DMS114 treated with DMSO at 0.1 percent for 48 hours (cell line): ENCODE measurements around the gene LIN9.

Experiments
- DNase-seq: peaks from one replicate; lab custom pipeline; 2025; ENCODE audit not compliant: unreplicated experiment; lab: John Stamatoyannopoulos, UW

Gene LIN9

DNA sequence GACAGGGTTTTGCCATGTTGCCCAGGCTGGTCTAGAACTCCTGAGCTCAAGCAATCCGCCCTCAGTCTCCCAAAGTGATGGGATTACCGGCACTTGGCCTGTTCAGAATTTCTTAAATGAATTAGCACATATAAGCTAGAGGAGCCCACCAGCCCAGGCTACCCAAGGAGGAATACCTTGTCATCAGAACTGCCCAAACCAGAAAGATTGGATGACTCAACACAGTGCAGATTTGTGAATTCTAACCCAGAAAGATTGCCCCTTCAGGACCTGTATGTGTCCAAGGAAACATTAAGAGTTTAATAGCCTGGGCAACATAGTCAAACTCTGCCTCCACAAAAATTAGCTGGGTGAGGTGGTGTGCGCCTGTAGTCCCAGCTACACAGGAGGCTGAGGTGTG is 14.0 kb upstream of the LIN9 start:
- DNase-seq, result no peak

DNA sequence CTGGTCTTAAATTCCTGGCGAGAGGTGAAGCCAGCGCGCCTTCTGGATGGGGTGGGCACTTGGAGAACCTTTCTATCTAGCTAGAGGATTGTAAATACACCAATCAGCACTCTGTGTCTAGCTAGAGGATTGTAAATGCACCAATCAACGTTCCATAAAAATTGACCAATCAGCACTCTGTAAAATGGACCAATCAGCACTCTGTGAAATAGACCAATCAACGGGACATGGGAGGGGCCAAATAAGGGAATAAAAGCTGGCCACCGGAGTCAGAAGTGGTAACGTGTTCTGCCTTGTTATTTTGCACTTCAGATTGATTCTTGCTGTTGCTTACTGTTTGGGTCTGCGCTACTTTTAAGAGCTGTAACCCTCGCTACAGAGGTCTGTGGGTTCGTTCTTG is 12.0 kb upstream of the LIN9 start:
- no peak for DNase-seq

- no peak for DNase-seq
These were observed 9.5 kb upstream of the LIN9 start for GRCh38 chr1:226318471-226318870.

DNA sequence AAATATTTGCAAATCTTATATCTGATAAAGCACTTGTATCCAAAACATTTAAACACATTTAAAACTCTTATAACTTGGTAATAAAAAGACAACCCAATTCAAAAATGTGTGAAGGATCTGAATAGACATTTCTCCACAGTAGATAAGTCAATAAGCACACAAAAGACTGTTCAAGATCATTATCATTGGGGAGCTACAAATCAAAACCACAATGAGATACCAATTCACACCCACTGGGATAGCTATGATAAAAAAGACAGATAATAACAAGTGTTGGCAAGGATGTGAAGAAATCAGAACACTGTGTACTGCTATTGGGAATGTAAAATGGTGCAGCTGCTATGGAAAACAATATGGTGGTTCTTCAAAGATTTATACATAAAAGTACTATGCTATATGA is 5.1 kb upstream of the LIN9 start:
- no peak for DNase-seq

DNA sequence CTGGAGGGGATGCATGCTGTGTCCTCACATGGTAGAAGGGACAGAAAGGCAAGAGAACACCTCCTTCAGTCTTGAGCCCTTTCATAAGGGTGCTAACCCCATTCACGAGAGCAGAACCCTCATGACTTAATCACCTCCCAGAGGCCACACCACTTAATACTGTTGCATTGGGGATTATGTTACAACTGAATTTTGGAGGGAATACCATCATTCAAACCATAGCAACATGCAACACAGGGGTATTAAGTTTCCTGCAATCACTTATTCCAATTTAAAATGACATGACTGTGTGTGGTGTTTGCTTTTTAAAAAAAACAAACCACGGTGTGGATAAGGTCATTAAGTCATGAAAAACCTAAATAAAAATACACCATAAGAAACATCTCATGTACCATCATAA is 3.1 kb upstream of the LIN9 start:
- DNase-seq, result no peak

- no peak for DNase-seq
These were observed 2.4 kb upstream of the LIN9 start for GRCh38 chr1:226311376-226311775.

DNA sequence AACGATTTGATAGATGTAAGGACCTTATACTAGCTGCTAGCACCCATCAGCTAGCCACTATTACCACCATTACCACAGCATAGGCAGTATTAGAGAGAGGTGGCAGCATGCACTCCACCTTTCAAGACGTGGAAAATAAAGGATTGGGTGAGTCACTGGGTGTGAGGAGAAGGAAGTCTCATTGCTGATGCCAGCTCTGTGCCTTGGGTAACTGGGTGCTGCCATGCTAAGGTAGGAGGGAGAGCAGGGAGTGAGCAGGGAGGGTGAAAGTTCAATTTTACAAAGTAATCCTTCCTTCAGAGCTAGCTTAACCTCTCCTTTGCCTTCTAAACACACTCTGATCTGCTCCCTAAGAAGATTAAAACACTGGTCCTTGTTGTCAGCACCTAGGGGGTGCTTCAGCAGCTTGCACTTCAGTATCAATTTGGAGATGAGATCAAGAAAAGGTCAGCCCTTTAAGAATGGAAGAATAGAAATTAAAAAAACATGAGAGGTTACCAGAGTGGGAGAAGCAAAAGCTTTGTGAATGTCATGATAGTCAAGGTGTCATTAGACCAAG is 1.8 kb upstream of the LIN9 start:
- no peak for DNase-seq

DNA sequence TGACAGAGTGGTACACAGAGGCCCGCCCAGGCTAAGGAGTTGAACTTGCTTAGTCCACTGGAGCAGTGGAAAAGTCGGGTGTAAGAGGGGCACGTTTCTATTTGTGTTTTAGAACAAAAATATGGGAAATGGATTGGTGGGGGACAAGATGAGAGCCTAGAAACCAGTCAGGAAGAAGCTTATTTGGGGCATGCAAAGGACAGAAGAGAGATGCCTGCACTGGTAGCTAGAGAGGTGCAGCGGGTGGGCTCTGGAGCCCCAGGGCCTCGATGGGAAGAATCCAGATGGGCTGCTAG is 1.2 kb upstream of the LIN9 start:
- DNase-seq, result no peak

DNA sequence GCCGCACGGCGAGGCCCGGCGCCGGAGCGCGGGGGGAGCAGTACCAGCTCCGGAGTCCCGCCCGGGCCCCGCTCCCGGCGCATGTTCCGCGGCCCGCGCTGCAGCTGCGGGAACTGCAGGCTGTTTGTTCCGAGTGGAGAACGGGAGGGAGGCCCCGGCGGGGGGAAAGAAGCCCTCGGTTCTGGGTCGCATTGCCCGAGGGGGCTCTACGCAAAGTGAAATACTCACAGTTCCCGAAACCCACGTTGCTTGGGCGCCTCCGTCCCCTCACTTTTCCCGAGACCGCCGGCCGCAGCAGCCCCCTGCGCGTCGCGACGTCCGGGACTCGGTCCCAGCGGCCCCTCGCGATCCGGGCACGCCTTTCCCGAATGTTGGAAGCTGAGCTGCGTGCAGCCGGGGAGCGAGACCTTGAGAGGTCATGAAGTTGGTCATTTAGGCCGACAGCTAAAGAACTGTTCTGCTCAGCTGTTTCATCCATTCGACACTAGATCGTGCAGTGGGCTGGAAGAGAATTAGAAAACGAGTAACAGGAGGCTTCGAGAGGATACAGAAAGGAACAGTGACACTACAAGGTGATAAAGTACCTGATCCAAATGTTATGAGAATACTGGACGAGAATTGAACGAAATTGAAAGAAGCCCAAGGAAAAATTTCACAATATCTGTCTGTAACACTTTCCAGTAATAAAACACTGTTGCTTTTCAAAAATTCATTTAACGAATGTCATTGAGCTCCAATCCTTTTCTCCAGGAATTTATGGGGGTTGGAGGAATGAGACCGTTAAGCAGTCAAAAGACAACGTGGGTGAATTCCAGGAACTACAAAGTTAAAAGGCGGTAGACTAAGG is 657 bp upstream of the LIN9 start:
- peak; percentile 50 for DNase-seq

DNA sequence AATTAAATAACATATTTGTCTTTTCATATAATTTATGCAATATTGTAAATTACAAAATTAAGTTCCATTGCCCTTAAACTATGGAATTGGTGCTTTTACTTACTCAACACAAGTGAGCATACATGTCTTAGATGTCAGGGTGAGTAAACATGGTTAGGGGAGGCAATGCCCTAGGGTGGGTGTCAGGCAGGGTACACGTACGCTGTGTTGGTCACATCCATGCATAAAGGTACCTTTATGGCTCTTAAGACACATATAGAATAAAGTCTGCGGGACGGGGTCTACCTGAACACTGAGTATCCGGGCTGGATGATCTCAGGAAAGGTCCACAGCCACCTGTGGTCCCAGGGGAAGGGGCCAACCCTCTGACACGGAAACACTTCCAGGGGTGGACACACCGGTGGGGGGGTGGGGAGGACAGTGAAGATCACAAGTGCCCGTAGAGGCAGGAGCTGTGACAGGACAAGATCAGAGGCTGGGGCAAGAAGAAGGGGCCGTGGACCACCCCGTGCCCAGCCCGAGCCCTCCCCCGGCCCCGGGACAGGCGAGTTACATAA is 720 bp downstream of the LIN9 start:
- DNase-seq, result no peak

GRCh38 chr1:226306425-226306824 is 2.5 kb downstream of the LIN9 start:
- DNase-seq, result no peak

GRCh38 chr1:226305184-226305583 is 3.8 kb downstream of the LIN9 start:
- DNase-seq, result no peak

GRCh38 chr1:226304291-226304955 is 4.5 kb downstream of the LIN9 start:
- DNase-seq, result no peak

DNA sequence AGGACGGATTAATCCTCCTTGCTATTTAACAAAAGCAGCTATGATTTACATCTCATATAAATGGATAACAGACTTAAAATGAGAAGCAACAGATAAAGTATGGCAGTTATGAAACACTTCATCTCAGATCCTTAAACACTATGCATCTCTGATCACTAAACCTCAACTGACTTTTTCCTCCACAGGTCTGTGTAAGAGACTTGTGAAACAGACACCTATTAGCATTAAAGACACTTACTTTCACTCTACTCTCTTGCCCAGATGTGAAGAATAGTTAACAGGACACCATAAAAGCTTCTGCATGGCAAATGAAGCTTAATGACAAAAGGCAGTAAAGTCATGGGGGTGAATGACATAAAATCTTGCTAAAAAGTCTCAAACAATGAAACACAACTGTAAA is 6.2 kb downstream of the LIN9 start:
- DNase-seq, result no peak

DNA sequence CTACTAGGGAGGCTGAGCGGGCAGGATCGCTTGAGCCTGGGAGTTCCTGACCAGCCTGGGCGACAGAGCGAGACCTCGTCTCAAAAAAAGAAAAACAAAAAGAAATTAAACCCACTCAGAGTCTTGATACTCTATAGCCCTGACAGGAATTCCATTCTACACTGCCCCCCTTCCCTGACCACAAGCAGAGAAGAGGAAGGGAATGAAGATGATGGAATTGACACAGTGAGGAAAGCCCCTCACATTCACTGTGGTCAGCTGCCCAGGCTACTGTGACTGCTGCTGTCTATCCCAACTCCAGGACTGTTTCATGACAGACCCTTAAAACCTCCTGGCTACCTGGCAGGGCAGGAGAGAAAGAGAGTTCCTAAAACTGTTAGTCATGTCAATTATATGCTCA is 12.1 kb downstream of the LIN9 start:
- no peak for DNase-seq

DNA sequence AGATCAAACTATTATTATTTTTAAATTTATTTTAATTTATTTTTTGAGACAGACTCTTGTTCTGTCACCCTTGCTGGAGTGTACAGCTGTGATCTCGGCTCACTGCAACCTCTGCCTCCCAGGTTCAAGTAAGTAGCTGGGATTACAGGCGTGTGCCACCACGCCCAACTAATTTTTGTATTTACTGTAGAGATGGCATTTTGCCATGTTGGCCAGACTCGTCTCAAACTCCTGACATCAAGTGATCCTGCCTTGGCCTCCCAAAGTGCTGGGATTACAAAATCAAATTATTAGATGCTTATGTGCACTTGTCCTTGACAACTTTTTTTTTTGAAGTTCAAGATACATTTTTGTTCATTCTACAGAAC is 15.4 kb downstream of the LIN9 start:
- DNase-seq, result no peak

DNA sequence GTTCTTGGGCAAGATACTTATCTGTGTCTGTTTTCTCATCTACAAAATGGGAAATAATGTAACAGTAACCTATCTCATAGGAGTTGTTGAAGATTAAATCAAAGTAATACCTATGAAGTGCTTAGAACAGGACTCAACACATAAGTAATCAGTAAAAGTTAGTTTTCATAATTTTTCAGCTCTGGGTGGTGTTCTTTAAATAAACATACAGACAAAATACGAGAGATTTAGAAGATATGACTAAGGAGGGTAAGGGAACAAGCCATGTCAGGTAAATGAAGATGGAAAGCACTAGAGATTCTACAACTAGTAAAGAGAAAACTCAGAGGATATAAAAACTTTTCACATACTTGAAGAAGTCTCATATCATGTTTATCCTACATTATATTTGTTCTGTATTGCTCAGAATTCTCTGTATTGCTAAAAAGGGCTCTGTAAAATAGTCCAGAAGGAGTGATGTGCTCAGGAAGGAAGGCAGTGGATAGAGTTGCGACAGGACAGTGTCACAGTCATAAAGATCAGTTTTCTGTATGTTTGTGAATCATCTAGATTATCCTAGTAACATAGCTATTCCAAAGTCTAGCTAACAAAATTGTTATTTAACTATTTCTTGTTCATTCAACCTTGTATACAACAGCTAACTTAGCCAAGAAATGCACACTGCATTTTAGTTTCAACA is 16.0 kb downstream of the LIN9 start:
- DNase-seq, result no peak

GRCh38 chr1:226287587-226287986 is 21.4 kb downstream of the LIN9 start:
- DNase-seq, result no peak

- no peak for DNase-seq
These were observed 27.9 kb downstream of the LIN9 start for GRCh38 chr1:226281058-226281457.

- no peak for DNase-seq
These were observed 29.5 kb downstream of the LIN9 start for GRCh38 chr1:226279498-226279897.

- no peak for DNase-seq
These were observed 31.1 kb downstream of the LIN9 start for GRCh38 chr1:226277897-226278296.

- no peak for DNase-seq
These were observed 32.0 kb downstream of the LIN9 start for GRCh38 chr1:226276987-226277386.
